Glomerular endothelial cell (primary cell): ENCODE results near the gene PTPA. TPM values are rescaled to one million over a fixed set of nuclear protein-coding genes. Genes with fewer than 3 reads are reported as not detected.
A peak's percentile ranks its signal among the peaks of the same experiment; 100 is the strongest.

Experiments used
- DNase-seq: peaks from one replicate; pipeline ENCODE4 v3.0.0-alpha.2; 2011; ENCODE audit warnings: low read depth, low spot score; ENCODE audit errors: extremely low read depth
- total RNA-seq: library from RNA; depleted of rRNA; stranded (reverse); fragments of >200 nt; gene quantifications from 2 replicates; pipeline ENCODE4 v1.2.3, GENCODE V29; 2015

PTPA gene
- total RNA-seq, result 82.9 and 96.7 TPM in 2 replicates

GRCh38 chr9:129110740-129111527 lies at the start of gene PTPA, which contains the start of gene CRAT:
Gene PTPA, plus strand, starts transcription at chr9:129111415. Its CDS starts 186 bp downstream, at chr9:129111601.
Gene CRAT, minus strand, starts transcription at chr9:129110793. Its CDS starts 284 bp downstream, at chr9:129110509.
- DNase-seq, result no peak

GRCh38 chr9:129063061-129063460 lies 48.2 kb upstream of the PTPA start:
- DNase-seq, result no peak

- DNase-seq, result no peak
Measured at GRCh38 chr9:129064499-129064908, 46.7 kb upstream of the PTPA start.

GRCh38 chr9:129068110-129068509 lies 43.1 kb upstream of the PTPA start:
- DNase-seq, result no peak

- DNase-seq, result no peak
Measured at GRCh38 chr9:129068990-129069861, 42.0 kb upstream of the PTPA start.

- DNase-seq, result no peak
Measured at GRCh38 chr9:129069862-129070641, 41.2 kb upstream of the PTPA start.

- no peak for DNase-seq
Measured at GRCh38 chr9:129070696-129071525, 40.3 kb upstream of the PTPA start.

GRCh38 chr9:129071526-129072126 lies 39.6 kb upstream of the PTPA start:
- no peak for DNase-seq

GRCh38 chr9:129072171-129072570 lies 39.0 kb upstream of the PTPA start:
- no peak for DNase-seq

- no peak for DNase-seq
Measured at GRCh38 chr9:129073404-129073803, 37.8 kb upstream of the PTPA start.

- DNase-seq, result no peak
Measured at GRCh38 chr9:129074106-129074505, 37.1 kb upstream of the PTPA start.

- no peak for DNase-seq
Measured at GRCh38 chr9:129075996-129076639, 35.1 kb upstream of the PTPA start.

- DNase-seq, result no peak
Measured at GRCh38 chr9:129076640-129077037, 34.6 kb upstream of the PTPA start.

- no peak for DNase-seq
Measured at GRCh38 chr9:129077236-129077635, 34.0 kb upstream of the PTPA start.

- no peak for DNase-seq
Measured at GRCh38 chr9:129078691-129079503, 32.3 kb upstream of the PTPA start.

- DNase-seq, result no peak
Measured at GRCh38 chr9:129079829-129080228, 31.4 kb upstream of the PTPA start.

- no peak for DNase-seq
Measured at GRCh38 chr9:129080298-129080600, 31.0 kb upstream of the PTPA start.

GRCh38 chr9:129080601-129081387 lies 30.4 kb upstream of the PTPA start, which contains the start of gene DOLPP1:
Gene DOLPP1, plus strand, starts transcription at chr9:129081111. Its CDS starts 21 bp downstream, at chr9:129081132.
- DNase-seq, result peak; percentile 87
